ENCODE data around the gene NTM. TPM values are rescaled to one million over a fixed set of nuclear protein-coding genes. Genes with fewer than 3 reads are reported as not detected.

NTM gene
- total RNA-seq, 1 experiment from 2014 or later, result 9.9 TPM

GRCh38 chr11:131602431-131602830 is 232.0 kb downstream of the NTM start:
- H4K5ac ChIP-seq (ENCODE audit: insufficient read length, low read depth, low read length), result no peak overlapping the region
- H2BK20ac ChIP-seq (ENCODE audit: low read depth, low read length, poor library complexity, severe bottlenecking), result no peak overlapping the region
- H2BK5ac ChIP-seq (ENCODE audit: insufficient read length, low read length), result no peak overlapping the region
- no peak overlapping the region for H2AFZ ChIP-seq (ENCODE audit: low read length)
- Mint-ChIP-seq H3K27ac (no peak overlapping the region), H3K9me3 (peaks cover 2 to 5% of the 10 kb centered on the region in 2 experiments; a peak in 3 of 5 replicates), H3K4me3 (no peak overlapping the region), H3K4me1 (peaks cover 9 to 21% of the 10 kb centered on the region in 2 experiments), H3K27me3 (ENCODE audit: low read depth) (peaks cover 2% of the 10 kb centered on the region; the same call in 1 of the 2 replicates), H3K36me3 (ENCODE audit: insufficient read depth in 1 of 3, low read depth in 3 of 3) (peaks cover 0 to 4% (median 0%) of the 10 kb centered on the region in 3 experiments; a peak in 1 of 7 replicates)
- H2BK12ac ChIP-seq (ENCODE audit: insufficient read length, low read depth, low read length), result no peak overlapping the region
- H3K27ac ChIP-seq (ENCODE audit: insufficient read length, low read depth, low read length), result no peak overlapping the region
- H3K18ac ChIP-seq (ENCODE audit: insufficient read length, low read depth, low read length), result no peak overlapping the region
- no peaks in the 10 kb centered on the region for H3K79me1 ChIP-seq (ENCODE audit: insufficient read depth, low read depth, low read length, poor library complexity, severe bottlenecking)
- no peak overlapping the region for H3K14ac ChIP-seq (ENCODE audit: insufficient read depth, low read length)
- H3K23ac ChIP-seq (ENCODE audit: insufficient read length, low read depth, low read length), result no peak overlapping the region
- no peaks in the 10 kb centered on the region for H3K23me2 ChIP-seq (ENCODE audit: insufficient read length, low read depth, low read length, poor library complexity, severe bottlenecking)
- no peaks in the 10 kb centered on the region for H3K79me2 ChIP-seq (ENCODE audit: insufficient read depth, low read length)
- no peak overlapping the region for H2BK15ac ChIP-seq (ENCODE audit: low read depth, low read length)
- no peak overlapping the region for H2AK5ac ChIP-seq (ENCODE audit: insufficient read length, low read length)
- no peaks in the 10 kb centered on the region for H3K9me3 ChIP-seq (ENCODE audit: control insufficient read depth, low read depth, low read length)
- no peak overlapping the region for H3K56ac ChIP-seq (ENCODE audit: insufficient read length, low read depth, low read length)
- no peak overlapping the region for H4K8ac ChIP-seq (replicated peaks; ENCODE audit: insufficient read length, low read depth, low read length)
- no peaks in the 10 kb centered on the region for H4K20me1 ChIP-seq (ENCODE audit: control insufficient read depth, insufficient read depth, insufficient read length)
- no peak overlapping the region for H3K4ac ChIP-seq (ENCODE audit: low read depth, low read length)
- H2BK120ac ChIP-seq (ENCODE audit: low read depth, low read length, poor library complexity, severe bottlenecking), result no peak overlapping the region
- no peak overlapping the region for H3T11ph ChIP-seq (ENCODE audit: low read length)
- no peak for DNase-seq
- no peaks in the 10 kb centered on the region for H3K27me3 ChIP-seq (ENCODE audit: insufficient read depth, low read length)
- no peaks in the 10 kb centered on the region for H3K4me1 ChIP-seq (ENCODE audit: insufficient read depth, low read length)
- no peak overlapping the region for H3K4me2 ChIP-seq (ENCODE audit: insufficient read depth, insufficient read length, low read length)
- TF ChIP-seq, protein P1, sequence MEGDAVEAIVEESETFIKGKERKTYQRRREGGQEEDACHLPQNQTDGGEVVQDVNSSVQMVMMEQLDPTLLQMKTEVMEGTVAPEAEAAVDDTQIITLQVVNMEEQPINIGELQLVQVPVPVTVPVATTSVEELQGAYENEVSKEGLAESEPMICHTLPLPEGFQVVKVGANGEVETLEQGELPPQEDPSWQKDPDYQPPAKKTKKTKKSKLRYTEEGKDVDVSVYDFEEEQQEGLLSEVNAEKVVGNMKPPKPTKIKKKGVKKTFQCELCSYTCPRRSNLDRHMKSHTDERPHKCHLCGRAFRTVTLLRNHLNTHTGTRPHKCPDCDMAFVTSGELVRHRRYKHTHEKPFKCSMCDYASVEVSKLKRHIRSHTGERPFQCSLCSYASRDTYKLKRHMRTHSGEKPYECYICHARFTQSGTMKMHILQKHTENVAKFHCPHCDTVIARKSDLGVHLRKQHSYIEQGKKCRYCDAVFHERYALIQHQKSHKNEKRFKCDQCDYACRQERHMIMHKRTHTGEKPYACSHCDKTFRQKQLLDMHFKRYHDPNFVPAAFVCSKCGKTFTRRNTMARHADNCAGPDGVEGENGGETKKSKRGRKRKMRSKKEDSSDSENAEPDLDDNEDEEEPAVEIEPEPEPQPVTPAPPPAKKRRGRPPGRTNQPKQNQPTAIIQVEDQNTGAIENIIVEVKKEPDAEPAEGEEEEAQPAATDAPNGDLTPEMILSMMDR (conservative IDR thresholded peaks at IDR 0.05), result no peak
- H4K91ac ChIP-seq (ENCODE audit: insufficient read length, low read depth, low read length), result no peak overlapping the region
- no peak overlapping the region for H3K9ac ChIP-seq (ENCODE audit: extremely low read depth, insufficient read length, low read length)
- no CpG with 5 or more reads among the region's 2 CpGs for WGBS (ENCODE audit: extremely low coverage, insufficient read length, low lambda C conversion rate)
